H9 (cell line): ENCODE measurements around the gene RPS28. TPM values are rescaled to one million over a fixed set of nuclear protein-coding genes. Genes with fewer than 3 reads are reported as not detected.
"Not testable (repeated sequence)": the region's sequence is repeated elsewhere in the genome, so short reads cannot be mapped to it uniquely, and the experiment has no call there.

Experiments
- DNase-seq: peaks from one replicate; pipeline ENCODE4 v3.0.0-alpha.2; 2017
- H2AFZ ChIP-seq: one replicate; pipeline ENCODE4 v1.6.1; 2013; ENCODE audit warnings: mild to moderate bottlenecking, low read length, control low read depth, moderate library complexity
- H2AK5ac ChIP-seq: 2 replicates; pipeline ENCODE4 v1.6.1; 2013; ENCODE audit warnings: low read length, control low read depth, mixed read lengths; ENCODE audit not compliant: insufficient read length
- H2BK120ac ChIP-seq: one replicate; pipeline ENCODE4 v1.6.1; 2013; ENCODE audit warnings: low read depth, mild to moderate bottlenecking, low read length, control low read depth, inconsistent platforms; ENCODE audit not compliant: poor library complexity, severe bottlenecking
- H2BK12ac ChIP-seq: 2 replicates; pipeline ENCODE4 v1.6.1; 2013; ENCODE audit warnings: low read length, control low read depth, mixed read lengths, low read depth; ENCODE audit not compliant: insufficient read length
- H2BK15ac ChIP-seq: 2 replicates; pipeline ENCODE4 v1.6.1; 2013; ENCODE audit warnings: low read depth, low read length, control low read depth
- H2BK20ac ChIP-seq: one replicate; pipeline ENCODE4 v1.6.1; 2013; ENCODE audit warnings: low read depth, mild to moderate bottlenecking, low read length, control low read depth, inconsistent platforms; ENCODE audit not compliant: poor library complexity, severe bottlenecking
- H2BK5ac ChIP-seq: 2 replicates; pipeline ENCODE4 v1.6.1; 2013; ENCODE audit warnings: low read length, control low read depth, mixed read lengths; ENCODE audit not compliant: insufficient read length
- H3K14ac ChIP-seq: 2 replicates; pipeline ENCODE4 v1.6.1; 2013; ENCODE audit warnings: low read length, control low read depth; ENCODE audit not compliant: insufficient read depth
- H3K18ac ChIP-seq: 2 replicates; pipeline ENCODE4 v1.6.1; 2013; ENCODE audit warnings: low read depth, mild to moderate bottlenecking, mixed read lengths, low read length, control low read depth; ENCODE audit not compliant: insufficient read length
- H3K23ac ChIP-seq: 2 replicates; pipeline ENCODE4 v1.6.1; 2013; ENCODE audit warnings: low read length, control low read depth, mixed read lengths, low read depth; ENCODE audit not compliant: insufficient read length
- H3K23me2 ChIP-seq: 2 replicates; pipeline ENCODE4 v1.6.1; 2013; ENCODE audit warnings: low read depth, mild to moderate bottlenecking, mixed read lengths, low read length, control low read depth; ENCODE audit not compliant: insufficient read length, poor library complexity, severe bottlenecking
- H3K27ac ChIP-seq: 2 replicates; pipeline ENCODE4 v1.5.1; 2013; ENCODE audit warnings: low read length, control low read depth, mixed read lengths, low read depth; ENCODE audit not compliant: insufficient read length
- H3K27me3 ChIP-seq: 2 replicates; pipeline ENCODE4 v1.6.1; 2013; ENCODE audit warnings: low read length, control low read depth, inconsistent platforms; ENCODE audit not compliant: insufficient read depth
- H3K4ac ChIP-seq: 2 replicates; pipeline ENCODE4 v1.6.1; 2013; ENCODE audit warnings: low read depth, mild to moderate bottlenecking, control low read depth, inconsistent platforms, low read length, moderate library complexity
- H3K4me1 ChIP-seq: 2 replicates; pipeline ENCODE4 v1.6.1; 2013; ENCODE audit warnings: low read length, control low read depth, inconsistent platforms; ENCODE audit not compliant: insufficient read depth
- H3K4me2 ChIP-seq: 2 replicates; pipeline ENCODE4 v1.6.1; 2013; ENCODE audit warnings: low read length, control low read depth, mixed read lengths; ENCODE audit not compliant: insufficient read length, insufficient read depth
- H3K56ac ChIP-seq: 2 replicates; pipeline ENCODE4 v1.6.1; 2013; ENCODE audit warnings: low read depth, mild to moderate bottlenecking, mixed read lengths, low read length, control low read depth; ENCODE audit not compliant: insufficient read length
- H3K79me1 ChIP-seq: 2 replicates; pipeline ENCODE4 v1.6.1; 2013; ENCODE audit warnings: low read depth, mild to moderate bottlenecking, moderate library complexity, low read length, control low read depth, inconsistent platforms; ENCODE audit not compliant: insufficient read depth, poor library complexity, severe bottlenecking
- H3K79me2 ChIP-seq: 2 replicates; pipeline ENCODE4 v1.6.1; 2013; ENCODE audit warnings: low read length, control low read depth, inconsistent platforms; ENCODE audit not compliant: insufficient read depth
- H3K9ac ChIP-seq: 2 replicates; pipeline ENCODE4 v1.6.1; 2013; ENCODE audit warnings: low read length, control low read depth, mixed read lengths; ENCODE audit not compliant: insufficient read length; ENCODE audit errors: extremely low read depth
- H3K9me3 ChIP-seq: one replicate; pipeline ENCODE4 v1.6.1; 2013; ENCODE audit warnings: low read depth, low read length, inconsistent platforms; ENCODE audit not compliant: control insufficient read depth
- H3T11ph ChIP-seq: one replicate; pipeline ENCODE4 v1.6.1; 2013; ENCODE audit warnings: mild to moderate bottlenecking, low read length, control low read depth, inconsistent platforms
- H4K20me1 ChIP-seq: one replicate; pipeline ENCODE4 v1.6.1; 2013; ENCODE audit not compliant: control insufficient read depth, insufficient read length, insufficient read depth
- H4K5ac ChIP-seq: 2 replicates; pipeline ENCODE4 v1.6.1; 2013; ENCODE audit warnings: low read depth, mild to moderate bottlenecking, mixed read lengths, low read length, control low read depth; ENCODE audit not compliant: insufficient read length
- H4K8ac ChIP-seq: replicated peaks from 2 replicates; pipeline ENCODE4 v1.6.1; 2013; ENCODE audit warnings: low read length, control low read depth, mixed read lengths, low read depth; ENCODE audit not compliant: insufficient read length
- H4K91ac ChIP-seq: 2 replicates; pipeline ENCODE4 v1.6.1; 2013; ENCODE audit warnings: low read depth, mild to moderate bottlenecking, moderate library complexity, mixed read lengths, low read length, control low read depth; ENCODE audit not compliant: insufficient read length
- H3K27ac Mint-ChIP-seq, 3 experiments: 2 replicates in 2 of 3; 3 replicates in 1 of 3; pipeline ENCODE4 v1.8.0; 2020 to 2021; ENCODE audit warnings: mixed read lengths in 3 of 3, mild to moderate bottlenecking in 1 of 3, moderate library complexity in 1 of 3
- H3K27me3 Mint-ChIP-seq: 2 replicates; pipeline ENCODE4 v1.8.0; 2021; ENCODE audit warnings: low read depth, mild to moderate bottlenecking, moderate library complexity, mixed read lengths
- H3K36me3 Mint-ChIP-seq, 3 experiments: 2 replicates in 2 of 3; 3 replicates in 1 of 3; pipeline ENCODE4 v1.8.0; 2020 to 2021; ENCODE audit warnings: low read depth in 3 of 3, mixed read lengths in 3 of 3; ENCODE audit not compliant: insufficient read depth in 1 of 3
- H3K4me1 Mint-ChIP-seq, 2 experiments: 2 replicates each; pipeline ENCODE4 v1.8.0; 2020; ENCODE audit warnings: mixed read lengths in 2 of 2
- H3K4me3 Mint-ChIP-seq, 2 experiments: 2 replicates in 1 of 2; 3 replicates in 1 of 2; pipeline ENCODE4 v1.8.0; 2020 to 2021; ENCODE audit warnings: mild to moderate bottlenecking in 2 of 2, mixed read lengths in 2 of 2, moderate library complexity in 1 of 2
- H3K9me3 Mint-ChIP-seq, 2 experiments: 2 replicates in 1 of 2; 3 replicates in 1 of 2; pipeline ENCODE4 v1.8.0; 2020; ENCODE audit warnings: mild to moderate bottlenecking in 2 of 2, mixed read lengths in 2 of 2, moderate library complexity in 1 of 2
- WGBS: extraction: QIAGEN DNeasy Blood & Tissue Kit; methylation state at CpG from one replicate; pipeline ENCODE4 v1.1.7; 2013; ENCODE audit warnings: missing lambda C conversion rate, low lambda C conversion rate, mixed read lengths; ENCODE audit not compliant: insufficient read length; ENCODE audit errors: extremely low coverage; 5-methylcytosine and 5-hydroxymethylcytosine counted together
- total RNA-seq: library from RNA; stranded (reverse); gene quantifications from 2 replicates; pipeline ENCODE4 v1.2.1, GENCODE V29; 2021
- TF ChIP-seq, protein P1 (sequence below): fragments of 200-600 bp; sonication (generic); conservative IDR thresholded peaks from 3 replicates; pipeline ENCODE4 v1.8.0; 2021; ENCODE audit warnings: antibody characterized with exemption, mild to moderate bottlenecking

The RPS28 gene
- total RNA-seq, 1 experiment from 2014 or later = 1,885 TPM

DNA sequence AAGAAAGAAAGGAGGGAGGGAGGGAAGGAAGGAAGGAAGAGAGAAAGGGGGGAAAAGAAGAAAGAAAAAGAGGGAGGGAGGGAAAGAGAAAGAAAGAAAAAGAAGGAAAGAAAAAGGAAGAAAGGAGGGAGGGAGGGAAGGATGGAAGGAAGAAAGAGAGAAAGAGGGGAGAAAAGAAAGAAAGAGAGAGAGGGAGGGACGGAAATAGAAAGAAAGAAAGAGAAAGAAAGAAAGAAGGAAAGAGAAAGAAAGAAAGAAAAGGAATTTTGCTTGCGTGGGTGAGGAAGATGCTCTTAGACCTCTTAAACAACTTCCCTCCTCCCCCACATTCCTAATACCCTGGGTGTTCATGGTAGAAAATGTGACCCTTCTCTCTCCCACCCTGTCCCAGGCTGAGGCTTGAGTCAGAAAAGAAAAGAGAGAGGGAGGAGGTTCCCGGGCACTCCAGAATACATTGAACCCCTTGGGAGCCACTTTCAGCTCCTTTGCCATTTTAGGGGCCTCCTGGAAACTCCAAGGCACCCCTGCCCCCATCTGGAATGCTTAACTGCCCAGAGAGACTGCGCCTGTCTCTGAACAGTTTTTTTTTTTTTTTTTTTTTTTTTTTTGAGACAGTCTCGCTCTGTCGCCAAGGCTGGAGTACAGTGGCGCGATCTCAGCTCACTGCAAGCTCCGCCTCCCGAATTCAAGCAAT, 31.0 kb downstream of the RPS28 start:
- Mint-ChIP-seq H3K9me3 (peaks cover 0 to 3% of the 10 kb centered on the region in 2 experiments; a peak in 2 of 5 replicates), H3K36me3 (no peaks in the 10 kb centered on the region), H3K27ac (no peak overlapping the region; a peak in 2 of 7 replicates), H3K27me3 (peaks cover 9% of the 10 kb centered on the region), H3K4me3 (peak overlapping the region; percentile 43 to 54), H3K4me1 (peaks cover 15 to 23% of the 10 kb centered on the region in 2 experiments)
- Histone ChIP-seq H3K79me1 (no peaks in the 10 kb centered on the region), H3K23me2 (no peaks in the 10 kb centered on the region), H4K8ac (no peak overlapping the region), H3K4me1 (no peaks in the 10 kb centered on the region), H2BK20ac (no peak overlapping the region), H3K79me2 (no peaks in the 10 kb centered on the region), H4K91ac (no peak overlapping the region), H2BK120ac (no peak overlapping the region), H2BK15ac (no peak overlapping the region), H3K27me3 (no peaks in the 10 kb centered on the region), H3K56ac (no peak overlapping the region), H2BK12ac (no peak overlapping the region), H3K14ac (no peak overlapping the region), H2AFZ (peak overlapping the region; percentile 73), H3K9me3 (no peaks in the 10 kb centered on the region), H3T11ph (no peak overlapping the region), H4K20me1 (no peaks in the 10 kb centered on the region), H3K18ac (no peak overlapping the region), H3K27ac (no peak overlapping the region), H3K9ac (no peak overlapping the region), H2AK5ac (no peak overlapping the region), H4K5ac (no peak overlapping the region), H3K23ac (no peak overlapping the region), H3K4ac (no peak overlapping the region), H3K4me2 (no peak overlapping the region), H2BK5ac (no peak overlapping the region)
- 60% methylated on average over 1 of the region's 10 CpGs for WGBS
- no peak for DNase-seq
- TF ChIP-seq, protein P1, sequence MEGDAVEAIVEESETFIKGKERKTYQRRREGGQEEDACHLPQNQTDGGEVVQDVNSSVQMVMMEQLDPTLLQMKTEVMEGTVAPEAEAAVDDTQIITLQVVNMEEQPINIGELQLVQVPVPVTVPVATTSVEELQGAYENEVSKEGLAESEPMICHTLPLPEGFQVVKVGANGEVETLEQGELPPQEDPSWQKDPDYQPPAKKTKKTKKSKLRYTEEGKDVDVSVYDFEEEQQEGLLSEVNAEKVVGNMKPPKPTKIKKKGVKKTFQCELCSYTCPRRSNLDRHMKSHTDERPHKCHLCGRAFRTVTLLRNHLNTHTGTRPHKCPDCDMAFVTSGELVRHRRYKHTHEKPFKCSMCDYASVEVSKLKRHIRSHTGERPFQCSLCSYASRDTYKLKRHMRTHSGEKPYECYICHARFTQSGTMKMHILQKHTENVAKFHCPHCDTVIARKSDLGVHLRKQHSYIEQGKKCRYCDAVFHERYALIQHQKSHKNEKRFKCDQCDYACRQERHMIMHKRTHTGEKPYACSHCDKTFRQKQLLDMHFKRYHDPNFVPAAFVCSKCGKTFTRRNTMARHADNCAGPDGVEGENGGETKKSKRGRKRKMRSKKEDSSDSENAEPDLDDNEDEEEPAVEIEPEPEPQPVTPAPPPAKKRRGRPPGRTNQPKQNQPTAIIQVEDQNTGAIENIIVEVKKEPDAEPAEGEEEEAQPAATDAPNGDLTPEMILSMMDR = no peak

DNA sequence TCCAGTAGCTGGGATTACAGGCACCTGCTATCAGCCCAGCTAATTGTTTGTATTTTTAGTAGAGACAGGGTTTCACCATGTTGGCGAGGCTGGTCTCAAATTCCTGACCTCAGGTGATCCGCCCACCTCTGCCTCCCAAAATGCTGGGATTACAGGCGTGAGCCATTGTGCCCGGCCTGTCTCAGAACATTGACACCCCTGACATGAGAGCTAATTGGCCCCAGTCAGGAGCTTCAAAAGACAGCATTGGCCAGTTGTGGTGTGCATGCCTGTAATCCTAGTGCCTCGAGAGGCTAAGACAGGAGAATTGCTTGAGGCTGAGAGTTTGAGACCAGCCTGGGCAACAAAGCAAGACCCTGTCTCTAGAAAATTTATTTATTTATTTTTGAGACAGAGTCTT, 31.5 kb downstream of the RPS28 start:
- H3T11ph ChIP-seq, H3K18ac ChIP-seq, DNase-seq, H3K23me2 ChIP-seq, H3K9me3 Mint-ChIP-seq, H3K4ac ChIP-seq, H3K9me3 ChIP-seq, H3K79me2 ChIP-seq, H3K36me3 Mint-ChIP-seq, H2BK12ac ChIP-seq, H2BK120ac ChIP-seq, H3K27me3 ChIP-seq, H3K23ac ChIP-seq, H2BK5ac ChIP-seq, H2AFZ ChIP-seq, H3K79me1 ChIP-seq, H3K14ac ChIP-seq, H4K91ac ChIP-seq, H3K27ac Mint-ChIP-seq, H3K9ac ChIP-seq, H3K27ac ChIP-seq, H3K27me3 Mint-ChIP-seq, H4K5ac ChIP-seq, H2AK5ac ChIP-seq, H4K20me1 ChIP-seq, H2BK15ac ChIP-seq, H3K56ac ChIP-seq, H4K8ac ChIP-seq, H3K4me1 ChIP-seq, H2BK20ac ChIP-seq, H3K4me2 ChIP-seq: not testable (repeated sequence)
- WGBS = no CpG with 5 or more reads among the region's 5 CpGs
- Mint-ChIP-seq H3K4me3 (peak overlapping the region in 1 of 2 experiments; percentile 43; a peak in 1 of 5 replicates), H3K4me1 (peaks cover 11 to 17% of the 10 kb centered on the region in 2 experiments)
